ENCODE measurements around the gene MAP3K4. TPM values are rescaled to one million over a fixed set of nuclear protein-coding genes. Genes with fewer than 3 reads are reported as not detected.

MAP3K4 gene
- total RNA-seq, 1 donor: 31.5 TPM

DNA sequence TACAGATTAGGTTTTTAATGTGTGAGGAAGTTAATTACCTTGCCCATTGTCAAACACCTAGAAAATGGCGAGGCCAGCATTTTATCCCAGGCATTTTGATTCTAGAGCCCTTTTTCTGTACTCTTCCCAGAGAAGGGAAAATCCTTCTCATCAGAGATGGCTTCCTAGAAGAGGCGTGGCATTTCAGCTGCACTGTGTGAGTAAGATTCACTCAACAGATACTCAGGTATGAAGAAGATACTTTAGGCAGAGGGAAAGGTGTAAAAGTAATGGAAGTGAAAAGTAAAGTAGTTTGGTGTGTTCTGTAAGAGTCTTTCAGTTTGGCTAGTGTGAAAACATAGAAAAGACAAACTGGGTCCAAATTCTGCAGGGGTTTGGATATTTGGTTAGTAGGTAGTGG is 113.8 kb downstream of the MAP3K4 start:
- H3K4me3 ChIP-seq (ENCODE audit: low read depth, low read length): no peak overlapping the region
- TF ChIP-seq, protein P1, sequence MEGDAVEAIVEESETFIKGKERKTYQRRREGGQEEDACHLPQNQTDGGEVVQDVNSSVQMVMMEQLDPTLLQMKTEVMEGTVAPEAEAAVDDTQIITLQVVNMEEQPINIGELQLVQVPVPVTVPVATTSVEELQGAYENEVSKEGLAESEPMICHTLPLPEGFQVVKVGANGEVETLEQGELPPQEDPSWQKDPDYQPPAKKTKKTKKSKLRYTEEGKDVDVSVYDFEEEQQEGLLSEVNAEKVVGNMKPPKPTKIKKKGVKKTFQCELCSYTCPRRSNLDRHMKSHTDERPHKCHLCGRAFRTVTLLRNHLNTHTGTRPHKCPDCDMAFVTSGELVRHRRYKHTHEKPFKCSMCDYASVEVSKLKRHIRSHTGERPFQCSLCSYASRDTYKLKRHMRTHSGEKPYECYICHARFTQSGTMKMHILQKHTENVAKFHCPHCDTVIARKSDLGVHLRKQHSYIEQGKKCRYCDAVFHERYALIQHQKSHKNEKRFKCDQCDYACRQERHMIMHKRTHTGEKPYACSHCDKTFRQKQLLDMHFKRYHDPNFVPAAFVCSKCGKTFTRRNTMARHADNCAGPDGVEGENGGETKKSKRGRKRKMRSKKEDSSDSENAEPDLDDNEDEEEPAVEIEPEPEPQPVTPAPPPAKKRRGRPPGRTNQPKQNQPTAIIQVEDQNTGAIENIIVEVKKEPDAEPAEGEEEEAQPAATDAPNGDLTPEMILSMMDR (IDR thresholded peaks at IDR 0.05; ENCODE audit: insufficient read depth, low read depth, low read length): no peak
- DNase-seq (ENCODE audit: low read depth): no peak

DNA sequence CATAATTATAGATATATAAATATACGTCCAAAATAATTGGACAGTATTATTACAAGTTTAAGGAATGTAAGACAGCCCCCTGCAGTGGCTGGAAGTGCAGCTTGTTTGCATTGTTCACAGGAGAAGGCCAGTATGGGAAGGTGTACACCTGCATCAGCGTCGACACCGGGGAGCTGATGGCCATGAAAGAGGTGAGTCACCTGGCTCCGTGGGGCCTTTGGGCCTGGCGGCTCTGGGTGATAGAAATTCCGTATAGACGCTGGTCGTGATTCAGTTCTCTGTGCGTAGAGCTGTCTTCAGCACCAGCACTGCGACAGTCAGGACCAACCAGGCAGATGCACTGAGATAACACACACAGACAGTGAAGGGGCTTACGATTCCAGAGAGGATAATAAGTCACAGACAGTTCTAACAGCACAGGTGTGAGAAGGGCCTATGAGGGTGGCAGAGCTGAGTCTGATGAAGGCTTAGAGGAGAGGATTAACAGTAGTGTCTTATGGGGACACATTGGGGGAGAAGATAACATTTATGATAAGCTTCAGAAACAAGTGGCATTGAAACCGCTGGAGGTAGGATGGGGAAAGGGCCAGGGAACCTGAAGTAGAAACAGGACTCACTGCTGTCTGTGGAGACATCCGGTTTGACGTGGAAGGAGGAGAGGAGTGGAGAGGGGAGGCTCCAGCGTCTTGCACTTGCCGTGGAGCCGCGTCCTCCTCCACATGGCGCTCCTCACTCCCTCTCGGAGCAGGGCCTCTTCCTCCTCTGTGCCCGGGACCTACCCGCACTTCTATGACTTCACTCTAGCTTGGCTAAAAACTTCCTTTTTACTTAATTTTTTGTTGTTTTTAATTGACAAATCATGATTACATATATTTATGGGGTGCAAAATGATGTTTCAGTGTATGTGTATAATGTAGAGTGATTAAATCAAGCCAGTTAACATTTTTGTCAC is 116.5 kb downstream of the MAP3K4 start:
- TF ChIP-seq, protein P1 (IDR thresholded peaks at IDR 0.05; ENCODE audit: insufficient read depth, low read depth, low read length): no peak
- DNase-seq (ENCODE audit: low read depth): no peak

DNA sequence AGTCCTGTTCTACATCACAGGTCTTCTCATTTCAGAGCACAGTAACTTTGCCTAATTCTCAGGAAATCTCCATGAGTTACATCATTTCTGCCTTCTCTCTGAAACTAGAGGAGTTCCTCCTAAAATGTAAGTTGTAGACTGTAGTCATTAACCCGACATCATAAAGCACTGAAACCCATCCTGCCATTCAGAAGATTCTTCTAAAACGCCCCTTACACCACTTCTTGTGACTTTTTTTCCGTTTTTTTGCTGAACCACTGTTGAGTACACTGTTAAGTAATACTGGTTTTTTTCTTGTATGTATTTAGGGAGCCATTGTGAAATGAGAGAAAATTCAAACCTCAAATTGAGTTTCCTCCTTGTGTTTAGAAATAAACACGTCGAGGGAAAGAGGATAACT is 117.3 kb downstream of the MAP3K4 start:
- DNase-seq (ENCODE audit: low read depth): no peak
- TF ChIP-seq, protein P1 (IDR thresholded peaks at IDR 0.05; ENCODE audit: insufficient read depth, low read depth, low read length): no peak
- no peak overlapping the region for H3K4me3 ChIP-seq (ENCODE audit: low read depth, low read length)

More for the DNA sequence above, 116.5 kb downstream of the MAP3K4 start:
- no peak overlapping the region for H3K4me3 ChIP-seq (ENCODE audit: low read depth, low read length)

DNA sequence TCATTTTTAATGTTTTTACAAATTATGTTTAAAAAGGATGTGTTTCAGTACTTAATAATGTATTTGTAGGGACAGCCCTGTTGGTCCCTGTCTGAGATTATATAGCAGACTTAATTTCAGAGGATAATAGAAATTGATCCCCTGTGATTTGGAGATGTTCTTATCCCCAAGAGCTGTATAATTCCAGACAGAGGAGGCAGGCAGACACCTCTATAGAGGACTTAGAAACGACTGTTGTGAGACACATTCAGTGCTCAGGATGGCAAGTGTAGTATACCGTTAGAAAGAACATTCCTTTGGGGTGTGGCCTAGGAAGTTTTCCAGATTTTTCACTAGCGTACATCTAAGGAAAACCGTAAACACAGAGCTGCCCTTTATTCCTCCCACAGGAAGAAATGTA is 117.8 kb downstream of the MAP3K4 start:
- DNase-seq (ENCODE audit: low read depth): no peak
- TF ChIP-seq, protein P1 (IDR thresholded peaks at IDR 0.05; ENCODE audit: insufficient read depth, low read depth, low read length): no peak
- H3K4me3 ChIP-seq (ENCODE audit: low read depth, low read length): no peak overlapping the region

DNA sequence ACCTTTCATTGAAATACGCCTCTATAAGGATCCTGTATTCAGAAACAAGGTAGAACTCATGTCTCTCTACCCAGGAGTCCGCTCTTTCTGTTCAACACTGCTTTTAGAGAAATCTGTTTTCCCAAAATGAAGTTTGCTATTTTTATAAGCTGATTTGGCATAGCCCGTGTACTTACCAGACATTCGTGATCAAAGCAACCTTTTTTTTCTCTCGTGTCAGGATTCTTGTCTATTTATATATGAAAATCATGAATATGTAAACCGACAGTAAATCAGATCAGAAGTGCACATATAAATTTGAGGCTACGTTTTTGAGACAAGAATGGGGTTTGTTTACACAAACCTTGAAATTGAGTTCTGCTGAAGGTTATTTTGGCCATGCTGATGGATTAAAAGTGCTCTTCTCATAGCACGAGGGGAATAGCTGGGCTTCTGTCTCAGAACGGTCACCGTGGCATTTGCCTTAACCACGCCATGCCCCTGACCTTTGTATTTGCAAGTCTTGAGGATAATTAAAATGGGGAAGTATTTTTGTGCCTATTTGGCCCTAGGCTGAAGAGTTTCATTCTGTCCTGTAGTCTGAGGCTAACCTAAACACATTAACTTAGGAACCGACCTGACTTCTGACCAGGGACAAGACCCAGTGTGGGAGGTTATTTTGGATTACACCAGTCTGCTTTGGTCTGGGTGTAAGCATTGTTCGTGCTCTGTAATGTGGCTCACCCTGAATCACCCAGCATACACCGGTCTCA is 118.6 kb downstream of the MAP3K4 start:
- no peak for DNase-seq (ENCODE audit: low read depth)
- H3K4me3 ChIP-seq (ENCODE audit: low read depth, low read length): no peak overlapping the region
- TF ChIP-seq, protein P1 (IDR thresholded peaks at IDR 0.05; ENCODE audit: insufficient read depth, low read depth, low read length): no peak

DNA sequence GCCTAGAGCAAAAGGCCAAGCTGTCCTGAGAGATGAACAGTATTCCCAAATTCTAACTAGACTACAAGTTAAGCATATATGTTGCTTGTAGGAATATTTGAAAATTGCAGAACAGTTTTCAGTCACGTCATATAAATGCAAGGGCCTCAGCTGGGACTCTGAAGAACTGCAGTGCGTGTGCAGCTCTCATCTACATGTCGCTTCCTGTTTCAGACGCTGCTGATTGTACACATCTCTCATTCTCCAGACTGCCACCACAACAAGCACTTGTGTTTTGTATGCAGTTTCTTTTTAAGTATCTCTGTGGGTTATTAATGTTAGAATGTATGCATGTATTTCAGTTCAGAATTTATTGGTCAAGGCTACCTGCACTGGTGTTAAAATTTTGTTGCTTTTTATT is 119.7 kb downstream of the MAP3K4 start:
- no peak overlapping the region for H3K4me3 ChIP-seq (ENCODE audit: low read depth, low read length)
- no peak for DNase-seq (ENCODE audit: low read depth)
- TF ChIP-seq, protein P1 (IDR thresholded peaks at IDR 0.05; ENCODE audit: insufficient read depth, low read depth, low read length): no peak

All from fibroblast of villous mesenchyme (primary cell).